ENCODE data around the gene COMMD9.
"Not testable (repeated sequence)": the region's sequence is repeated elsewhere in the genome, so short reads cannot be mapped to it uniquely, and the experiment has no call there.

Gene COMMD9

GRCh38 chr11:36328966-36329673 lies 39.9 kb upstream of the COMMD9 start:
- no peak overlapping the region for H3K18ac ChIP-seq (ENCODE audit: low read length)
- no peaks in the 10 kb centered on the region for H3K4me1 ChIP-seq (ENCODE audit: control insufficient read depth in 2 of 2, insufficient read depth in 1 of 2, low read depth in 1 of 2, low read length in 2 of 2)
- H2BK15ac ChIP-seq (ENCODE audit: low read length): no peak overlapping the region
- H3K27me3 ChIP-seq (ENCODE audit: control insufficient read depth in 3 of 3, insufficient read depth in 3 of 3, low read depth in 1 of 3, low read length in 3 of 3): no peaks in the 10 kb centered on the region
- no peak overlapping the region for H2AK5ac ChIP-seq (ENCODE audit: low read depth, low read length)
- no peak overlapping the region for H3K14ac ChIP-seq (ENCODE audit: low read length)
- DNase-seq (ENCODE audit: low spot score): no peak
- H2AFZ ChIP-seq (ENCODE audit: low read length): no peak overlapping the region
- H3K27ac ChIP-seq (replicated peaks; ENCODE audit: low read length): no peak overlapping the region
- H3K4me2 ChIP-seq (ENCODE audit: insufficient read depth, low read length, poor library complexity, severe bottlenecking): no peak overlapping the region
- H2BK12ac ChIP-seq (ENCODE audit: low read length): no peak overlapping the region
- no peaks in the 10 kb centered on the region for H3K9me3 ChIP-seq (replicated peaks in 1 of 2; ENCODE audit: control insufficient read depth in 2 of 2, insufficient read depth in 1 of 2, low read depth in 1 of 2, low read length in 2 of 2)
- H3K9ac ChIP-seq (ENCODE audit: low read depth, low read length, poor library complexity): no peak overlapping the region
- no peaks in the 10 kb centered on the region for H3K79me1 ChIP-seq (ENCODE audit: low read depth, low read length)
- H4K8ac ChIP-seq (ENCODE audit: low read depth, low read length): no peak overlapping the region
- H3K36me3 ChIP-seq (replicated peaks in 1 of 2; ENCODE audit: control insufficient read depth in 2 of 2, insufficient read depth in 2 of 2, low read length in 2 of 2): no peaks in the 10 kb centered on the region
- H3K4me3 ChIP-seq (ENCODE audit: low read length in 2 of 2): no peak overlapping the region
- no peak overlapping the region for H4K91ac ChIP-seq (ENCODE audit: low read depth, low read length, poor library complexity)
- H3K4ac ChIP-seq (ENCODE audit: low read length): no peak overlapping the region
- WGBS, 2 donors (ENCODE audit: extremely low coverage in 2 of 2, insufficient read length in 2 of 2, insufficient replicate concordance in 1 of 2): no CpG with 5 or more reads among the region's 2 CpGs
- H2BK120ac ChIP-seq (ENCODE audit: low read depth, low read length): no peak overlapping the region
- no peak overlapping the region for H2BK5ac ChIP-seq (ENCODE audit: low read length)
- H3K23ac ChIP-seq (ENCODE audit: low read depth, low read length, poor library complexity): no peak overlapping the region

DNA sequence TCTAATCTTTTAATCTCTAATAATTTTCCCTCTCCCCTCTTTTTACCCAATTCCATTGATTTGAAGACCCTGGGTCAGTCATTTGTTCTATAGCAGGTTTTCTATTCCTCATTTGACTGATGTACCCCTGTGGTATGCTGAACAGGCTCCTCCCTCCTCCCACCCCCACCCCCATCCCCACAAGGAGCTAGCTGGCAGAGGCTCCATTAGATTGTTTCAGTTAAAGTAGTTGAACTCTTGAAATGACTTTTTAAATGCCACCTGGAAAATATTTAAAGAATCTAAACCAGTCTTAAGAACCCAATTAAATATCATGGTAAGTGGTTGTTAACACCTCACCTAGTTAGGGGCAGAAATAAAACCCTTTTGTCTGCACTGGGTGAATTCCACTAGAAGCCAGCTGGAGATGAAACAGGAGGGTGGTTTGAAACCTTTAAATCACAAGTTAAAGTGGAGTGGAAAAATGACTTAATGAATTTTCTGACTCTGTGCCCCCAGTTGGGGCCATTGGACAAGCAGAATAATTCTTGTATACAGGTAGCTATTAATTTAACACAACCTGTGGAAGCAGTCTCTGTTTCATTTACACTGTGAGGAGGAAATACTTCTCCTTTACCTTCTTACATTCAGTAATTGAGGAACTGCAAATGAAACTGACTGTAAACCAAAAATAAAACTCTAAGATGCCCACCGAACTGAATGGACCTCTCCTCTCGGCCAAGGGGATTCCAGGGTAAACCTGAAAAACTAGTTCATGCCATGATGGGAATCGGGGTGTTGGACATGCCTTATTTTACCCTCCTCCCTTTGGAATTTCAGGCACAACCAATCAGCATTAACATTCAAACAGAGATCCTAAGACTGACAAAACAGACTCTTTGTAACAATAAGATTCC lies 37.5 kb upstream of the COMMD9 start:
- Histone ChIP-seq H3K9ac (ENCODE audit: low read depth, low read length, poor library complexity) (no peak overlapping the region), H3K23ac (ENCODE audit: low read depth, low read length, poor library complexity) (no peak overlapping the region), H3K4me3 (ENCODE audit: low read length in 2 of 2) (no peak overlapping the region), H3K14ac (ENCODE audit: low read length) (no peak overlapping the region), H3K4me2 (ENCODE audit: insufficient read depth, low read length, poor library complexity, severe bottlenecking) (no peak overlapping the region), H4K8ac (ENCODE audit: low read depth, low read length) (no peak overlapping the region), H3K27me3 (ENCODE audit: control insufficient read depth in 3 of 3, insufficient read depth in 3 of 3, low read depth in 1 of 3, low read length in 3 of 3) (no peaks in the 10 kb centered on the region), H3K79me1 (ENCODE audit: low read depth, low read length) (no peaks in the 10 kb centered on the region), H3K18ac (ENCODE audit: low read length) (no peak overlapping the region), H2AK5ac (ENCODE audit: low read depth, low read length) (no peak overlapping the region), H2AFZ (ENCODE audit: low read length) (no peak overlapping the region), H2BK12ac (ENCODE audit: low read length) (no peak overlapping the region), H3K36me3 (replicated peaks in 1 of 2; ENCODE audit: control insufficient read depth in 2 of 2, insufficient read depth in 2 of 2, low read length in 2 of 2) (no peaks in the 10 kb centered on the region), H3K4ac (ENCODE audit: low read length) (no peak overlapping the region), H3K4me1 (ENCODE audit: control insufficient read depth in 2 of 2, insufficient read depth in 1 of 2, low read depth in 1 of 2, low read length in 2 of 2) (no peaks in the 10 kb centered on the region), H4K91ac (ENCODE audit: low read depth, low read length, poor library complexity) (no peak overlapping the region), H2BK15ac (ENCODE audit: low read length) (no peak overlapping the region), H3K9me3 (replicated peaks in 1 of 2; ENCODE audit: control insufficient read depth in 2 of 2, insufficient read depth in 1 of 2, low read depth in 1 of 2, low read length in 2 of 2) (no peaks in the 10 kb centered on the region), H3K27ac (replicated peaks; ENCODE audit: low read length) (no peak overlapping the region), H2BK5ac (ENCODE audit: low read length) (no peak overlapping the region), H2BK120ac (ENCODE audit: low read depth, low read length) (no peak overlapping the region)
- no CpG with 5 or more reads among the region's 3 CpGs for WGBS, 2 donors (ENCODE audit: extremely low coverage in 2 of 2, insufficient read length in 2 of 2, insufficient replicate concordance in 1 of 2)
- no peak for DNase-seq (ENCODE audit: low spot score)

- H3K23ac ChIP-seq (ENCODE audit: low read depth, low read length, poor library complexity); H3K4me3 ChIP-seq (ENCODE audit: low read length in 2 of 2); H3K14ac ChIP-seq (ENCODE audit: low read length); H2BK15ac ChIP-seq (ENCODE audit: low read length); H2BK12ac ChIP-seq (ENCODE audit: low read length); H4K91ac ChIP-seq (ENCODE audit: low read depth, low read length, poor library complexity); H3K27ac ChIP-seq (replicated peaks; ENCODE audit: low read length); H3K27me3 ChIP-seq (ENCODE audit: control insufficient read depth in 3 of 3, insufficient read depth in 3 of 3, low read depth in 1 of 3, low read length in 3 of 3); H2BK5ac ChIP-seq (ENCODE audit: low read length); H3K36me3 ChIP-seq (replicated peaks in 1 of 2; ENCODE audit: control insufficient read depth in 2 of 2, insufficient read depth in 2 of 2, low read length in 2 of 2); H3K4me2 ChIP-seq (ENCODE audit: insufficient read depth, low read length, poor library complexity, severe bottlenecking); H2AFZ ChIP-seq (ENCODE audit: low read length); H3K79me1 ChIP-seq (ENCODE audit: low read depth, low read length); H3K9ac ChIP-seq (ENCODE audit: low read depth, low read length, poor library complexity); H3K18ac ChIP-seq (ENCODE audit: low read length); H3K4ac ChIP-seq (ENCODE audit: low read length); H4K8ac ChIP-seq (ENCODE audit: low read depth, low read length); H3K9me3 ChIP-seq (replicated peaks in 1 of 2; ENCODE audit: control insufficient read depth in 2 of 2, insufficient read depth in 1 of 2, low read depth in 1 of 2, low read length in 2 of 2); H2AK5ac ChIP-seq (ENCODE audit: low read depth, low read length); H3K4me1 ChIP-seq (ENCODE audit: control insufficient read depth in 2 of 2, insufficient read depth in 1 of 2, low read depth in 1 of 2, low read length in 2 of 2); DNase-seq (ENCODE audit: low spot score); H2BK120ac ChIP-seq (ENCODE audit: low read depth, low read length): not testable (repeated sequence)
- WGBS, 2 donors (ENCODE audit: extremely low coverage in 2 of 2, insufficient read length in 2 of 2, insufficient replicate concordance in 1 of 2): no CpG with 5 or more reads among the region's 5 CpGs
Measured at GRCh38 chr11:36325403-36325802, 36.2 kb upstream of the COMMD9 start.

GRCh38 chr11:36324956-36325355 lies 35.7 kb upstream of the COMMD9 start:
- not testable (repeated sequence) for H3K14ac ChIP-seq (ENCODE audit: low read length); H2AFZ ChIP-seq (ENCODE audit: low read length); H2BK15ac ChIP-seq (ENCODE audit: low read length); H3K79me1 ChIP-seq (ENCODE audit: low read depth, low read length); H3K4me1 ChIP-seq (ENCODE audit: control insufficient read depth in 2 of 2, insufficient read depth in 1 of 2, low read depth in 1 of 2, low read length in 2 of 2); H3K27me3 ChIP-seq (ENCODE audit: control insufficient read depth in 3 of 3, insufficient read depth in 3 of 3, low read depth in 1 of 3, low read length in 3 of 3); H3K9ac ChIP-seq (ENCODE audit: low read depth, low read length, poor library complexity); H4K91ac ChIP-seq (ENCODE audit: low read depth, low read length, poor library complexity); H3K36me3 ChIP-seq (replicated peaks in 1 of 2; ENCODE audit: control insufficient read depth in 2 of 2, insufficient read depth in 2 of 2, low read length in 2 of 2); H2BK120ac ChIP-seq (ENCODE audit: low read depth, low read length); H3K9me3 ChIP-seq (replicated peaks in 1 of 2; ENCODE audit: control insufficient read depth in 2 of 2, insufficient read depth in 1 of 2, low read depth in 1 of 2, low read length in 2 of 2); H3K4me3 ChIP-seq (ENCODE audit: low read length in 2 of 2); H2AK5ac ChIP-seq (ENCODE audit: low read depth, low read length); H2BK5ac ChIP-seq (ENCODE audit: low read length); H3K4me2 ChIP-seq (ENCODE audit: insufficient read depth, low read length, poor library complexity, severe bottlenecking); DNase-seq (ENCODE audit: low spot score); H3K23ac ChIP-seq (ENCODE audit: low read depth, low read length, poor library complexity); H4K8ac ChIP-seq (ENCODE audit: low read depth, low read length); H3K4ac ChIP-seq (ENCODE audit: low read length); H3K18ac ChIP-seq (ENCODE audit: low read length); H2BK12ac ChIP-seq (ENCODE audit: low read length); H3K27ac ChIP-seq (replicated peaks; ENCODE audit: low read length)
- WGBS, 2 donors (ENCODE audit: extremely low coverage in 2 of 2, insufficient read length in 2 of 2, insufficient replicate concordance in 1 of 2): no CpG with 5 or more reads among the region's 15 CpGs

All from neuronal stem cell (in vitro differentiated cells).